Measurements from ENCODE around the gene KDM4B.

The KDM4B gene

DNA sequence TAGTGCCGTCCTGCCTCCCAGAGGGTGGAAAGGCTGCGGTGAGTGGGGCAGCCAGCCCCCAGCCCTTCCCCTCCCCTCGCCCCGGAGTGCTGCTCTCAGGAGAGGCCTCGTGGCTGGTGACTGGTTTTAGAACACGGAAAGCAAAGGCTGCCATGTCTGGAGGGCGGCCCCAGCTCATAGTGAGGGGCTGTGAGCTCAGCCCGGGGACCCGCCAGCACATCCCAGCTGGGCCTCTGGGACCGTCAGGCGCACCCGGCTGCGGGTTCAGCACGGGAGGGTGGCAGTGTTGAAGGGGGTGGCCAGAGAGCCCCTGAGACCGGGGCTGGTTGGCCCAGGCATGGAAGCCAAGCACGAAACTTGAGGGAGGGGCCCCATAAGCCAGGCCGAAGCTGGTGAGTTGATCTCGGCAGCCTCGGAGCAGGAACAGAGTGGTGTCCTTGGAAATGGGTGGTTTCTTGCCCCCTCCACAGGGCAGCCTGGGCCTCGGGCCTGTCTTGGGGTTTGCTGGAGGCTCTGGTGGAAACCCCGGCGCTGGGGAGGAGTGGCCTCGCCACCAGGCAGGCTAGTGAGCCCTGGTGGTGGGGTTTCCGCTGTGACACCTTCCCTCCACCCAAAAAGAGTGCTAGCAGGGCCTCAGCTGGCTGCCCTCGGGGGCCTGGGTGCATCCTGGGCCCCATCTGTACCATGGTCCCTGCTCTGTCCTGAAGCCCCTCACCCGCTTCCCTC is 157.7 kb downstream of the KDM4B start:
- DNase-seq, result no peak

DNA sequence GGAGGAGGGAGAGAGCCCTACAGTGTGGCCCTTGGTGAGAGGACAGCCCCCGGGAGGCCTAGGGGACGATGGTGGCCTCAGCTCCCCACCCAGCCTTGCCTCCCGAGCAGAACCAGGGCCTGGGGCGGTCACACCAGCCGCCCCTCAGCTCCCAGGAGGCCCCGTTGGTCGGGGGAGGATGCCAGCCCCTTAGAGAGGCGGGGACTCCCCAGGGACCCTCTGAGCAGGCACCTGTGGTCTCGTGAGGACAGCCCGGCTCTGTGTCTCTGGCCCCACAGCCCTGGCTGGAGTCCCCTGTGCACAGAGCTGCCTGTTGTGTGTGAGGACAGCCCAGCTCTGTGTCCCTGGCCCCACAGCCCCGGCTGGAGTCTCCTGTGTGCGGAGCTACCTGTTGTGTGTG is 158.8 kb downstream of the KDM4B start:
- DNase-seq, result no peak

DNA sequence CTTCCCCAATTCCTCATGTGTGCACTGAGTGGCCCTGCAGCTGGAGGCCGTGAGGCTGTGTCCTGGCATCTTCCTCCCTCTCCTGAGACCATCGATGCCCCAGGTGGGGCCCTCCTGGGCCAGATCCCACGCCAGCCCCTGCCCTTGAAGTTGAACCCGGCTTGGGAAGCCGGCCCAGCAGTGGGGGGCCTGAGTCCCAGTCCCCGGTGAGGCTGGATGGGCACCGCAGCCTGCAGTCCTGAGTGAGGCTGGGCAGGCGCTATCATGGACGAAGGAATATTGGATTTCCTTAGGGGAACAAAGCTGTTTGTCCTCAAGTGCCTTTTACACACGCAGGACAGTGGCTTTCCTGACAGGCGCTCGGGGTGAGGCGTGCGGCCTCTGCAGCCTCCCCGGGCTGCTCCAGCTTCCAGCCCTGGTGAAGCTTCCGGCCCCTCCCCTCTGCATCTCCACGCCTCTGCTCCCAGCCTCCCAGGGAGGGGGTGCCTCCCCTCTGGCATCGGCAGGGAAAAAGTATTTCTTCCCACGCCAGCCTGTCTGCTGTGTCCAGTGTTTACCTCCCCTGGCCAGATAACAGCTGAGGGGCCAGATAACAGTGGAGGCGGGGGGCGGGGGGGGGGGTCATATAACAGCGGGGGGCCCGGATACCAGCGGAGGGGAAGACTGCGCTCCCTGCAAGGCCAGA is 159.5 kb downstream of the KDM4B start:
- DNase-seq, result no peak

DNA sequence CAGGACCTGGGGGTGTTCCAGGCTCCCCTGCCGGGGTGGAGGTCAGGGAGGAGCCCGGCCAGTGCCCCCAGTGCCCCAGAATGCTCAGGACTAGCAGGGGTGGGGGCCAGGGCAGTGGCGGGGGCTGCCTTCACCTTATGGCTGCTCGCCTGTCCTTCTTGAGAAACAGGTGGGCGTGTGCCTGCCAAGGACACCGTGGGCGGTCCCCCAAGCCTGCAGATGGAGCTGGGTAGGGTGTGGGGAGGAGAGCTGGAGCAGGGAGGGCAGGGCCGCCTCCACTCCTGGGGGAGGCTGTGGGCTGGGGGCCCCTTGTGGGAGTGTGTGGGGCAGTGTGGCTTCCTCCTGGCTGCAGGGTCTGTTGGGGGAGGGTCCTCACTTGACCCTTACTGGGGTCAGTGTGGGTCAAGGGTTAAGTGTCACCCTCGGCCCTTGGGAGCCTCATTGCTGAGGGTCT is 160.1 kb downstream of the KDM4B start:
- no peak for DNase-seq

DNA sequence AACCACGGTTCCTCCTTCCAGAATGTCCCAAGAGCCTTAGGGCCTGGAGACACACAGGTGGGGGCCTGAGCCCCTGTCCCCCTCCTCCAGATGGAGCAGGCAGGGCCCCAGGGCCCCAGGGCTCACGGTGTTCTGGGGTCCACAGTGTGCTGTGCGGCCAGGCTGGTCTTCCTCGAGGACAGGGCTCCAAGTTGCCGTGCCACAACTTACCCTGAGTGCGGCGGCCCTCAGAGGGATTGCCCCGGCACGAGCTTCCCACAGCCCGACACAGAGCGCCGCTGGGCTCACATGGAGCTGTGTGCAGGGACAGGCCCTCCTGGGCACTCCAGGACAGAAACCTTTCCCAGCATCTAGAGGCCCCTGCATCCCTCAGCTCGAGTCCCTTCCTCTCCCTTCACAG is 160.8 kb downstream of the KDM4B start:
- DNase-seq, result no peak

DNA sequence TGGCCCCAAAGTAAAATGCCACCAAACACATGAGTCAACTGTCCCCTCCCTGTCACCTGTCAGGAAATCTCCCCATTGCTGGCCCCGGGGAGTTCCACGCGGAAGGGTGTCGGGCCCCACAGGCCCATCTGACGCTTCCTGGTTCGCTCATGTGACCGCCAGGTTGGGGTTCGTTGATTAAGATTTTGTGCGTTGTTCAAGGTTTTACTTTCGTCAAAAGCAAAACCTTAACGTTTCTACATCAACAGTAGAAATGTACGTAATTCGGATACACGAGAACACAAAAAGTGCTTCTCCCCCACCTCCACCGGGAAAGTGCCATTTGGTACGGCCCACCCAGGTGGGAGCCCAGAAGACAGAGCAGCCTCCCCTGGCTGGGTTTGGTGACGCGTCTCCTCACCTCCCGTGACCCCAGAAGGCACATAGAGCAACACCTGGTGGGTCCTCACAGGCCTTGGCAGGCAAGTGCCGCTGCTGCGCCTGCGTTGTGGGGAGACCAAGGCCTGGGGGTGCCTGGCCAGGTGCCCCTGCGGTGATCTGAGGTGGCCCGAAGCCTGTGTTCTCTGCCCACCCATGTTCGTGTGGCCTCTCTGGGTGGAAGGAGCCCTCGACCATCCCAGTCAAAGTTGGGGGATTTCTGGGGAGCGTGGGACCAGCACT is 161.6 kb downstream of the KDM4B start:
- peak; percentile 45 for DNase-seq

DNA sequence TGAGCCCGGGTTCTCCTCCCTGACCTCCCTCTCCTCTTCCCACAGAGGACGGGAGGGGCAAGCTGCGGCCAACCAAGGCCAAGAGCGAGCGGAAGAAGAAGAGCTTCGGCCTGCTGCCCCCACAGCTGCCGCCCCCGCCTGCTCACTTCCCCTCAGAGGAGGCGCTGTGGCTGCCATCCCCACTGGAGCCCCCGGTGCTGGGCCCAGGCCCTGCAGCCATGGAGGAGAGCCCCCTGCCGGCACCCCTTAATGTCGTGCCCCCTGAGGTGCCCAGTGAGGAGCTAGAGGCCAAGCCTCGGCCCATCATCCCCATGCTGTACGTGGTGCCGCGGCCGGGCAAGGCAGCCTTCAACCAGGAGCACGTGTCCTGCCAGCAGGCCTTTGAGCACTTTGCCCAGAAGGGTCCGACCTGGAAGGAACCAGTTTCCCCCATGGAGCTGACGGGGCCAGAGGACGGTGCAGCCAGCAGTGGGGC is 162.2 kb downstream of the KDM4B start:
- DNase-seq, result no peak

DNA sequence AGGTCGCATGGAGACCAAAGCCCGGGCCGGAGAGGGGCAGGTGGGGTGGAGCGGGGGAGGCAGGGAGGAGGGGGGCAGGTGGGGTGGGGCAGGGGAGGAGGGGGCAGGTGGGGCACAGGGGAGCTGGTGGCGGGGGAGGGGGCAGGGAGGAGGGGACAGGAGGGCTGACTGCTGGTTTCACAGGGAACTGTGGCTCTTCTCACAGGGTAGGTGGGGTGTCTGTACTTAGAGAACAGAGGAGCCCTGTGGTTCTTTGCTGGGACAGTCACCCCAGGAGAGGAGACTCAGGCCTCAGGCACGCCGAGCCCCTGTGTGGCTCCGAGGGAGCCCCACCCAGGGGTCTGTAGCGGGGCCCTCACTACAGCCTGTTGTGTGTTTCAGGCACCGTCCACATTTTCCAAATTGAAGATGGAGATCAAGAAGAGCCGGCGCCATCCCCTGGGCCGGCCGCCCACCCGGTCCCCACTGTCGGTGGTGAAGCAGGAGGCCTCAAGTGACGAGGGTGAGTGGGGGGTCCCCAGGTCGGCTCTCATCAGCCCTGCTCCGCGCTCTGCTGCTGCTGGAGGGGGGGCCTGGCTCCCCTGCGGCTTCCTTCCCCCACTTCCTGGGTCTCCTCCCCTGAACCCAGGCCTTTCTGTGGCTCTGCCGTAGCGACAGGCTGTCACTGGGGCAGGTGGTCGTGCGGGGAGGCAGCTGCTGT is 162.7 kb downstream of the KDM4B start:
- no peak for DNase-seq

DNA sequence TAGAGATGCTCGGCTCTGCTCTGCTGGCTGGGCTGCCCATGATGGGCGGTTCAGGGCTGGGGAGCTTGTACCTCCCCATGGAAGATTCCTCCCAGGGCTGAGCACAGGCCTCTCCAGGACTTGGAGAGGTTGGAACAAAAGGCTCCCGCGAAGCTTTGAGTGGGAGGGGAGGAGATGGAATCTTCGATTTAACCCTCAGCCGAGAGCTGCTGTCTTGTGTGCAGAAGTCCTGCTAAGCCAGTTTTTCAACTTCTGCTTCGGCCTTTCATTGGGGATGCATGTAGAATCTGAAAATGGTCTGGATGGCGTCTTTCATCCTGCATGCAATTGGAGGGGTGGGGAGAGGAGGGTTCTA is 163.3 kb downstream of the KDM4B start:
- DNase-seq, result no peak

DNA sequence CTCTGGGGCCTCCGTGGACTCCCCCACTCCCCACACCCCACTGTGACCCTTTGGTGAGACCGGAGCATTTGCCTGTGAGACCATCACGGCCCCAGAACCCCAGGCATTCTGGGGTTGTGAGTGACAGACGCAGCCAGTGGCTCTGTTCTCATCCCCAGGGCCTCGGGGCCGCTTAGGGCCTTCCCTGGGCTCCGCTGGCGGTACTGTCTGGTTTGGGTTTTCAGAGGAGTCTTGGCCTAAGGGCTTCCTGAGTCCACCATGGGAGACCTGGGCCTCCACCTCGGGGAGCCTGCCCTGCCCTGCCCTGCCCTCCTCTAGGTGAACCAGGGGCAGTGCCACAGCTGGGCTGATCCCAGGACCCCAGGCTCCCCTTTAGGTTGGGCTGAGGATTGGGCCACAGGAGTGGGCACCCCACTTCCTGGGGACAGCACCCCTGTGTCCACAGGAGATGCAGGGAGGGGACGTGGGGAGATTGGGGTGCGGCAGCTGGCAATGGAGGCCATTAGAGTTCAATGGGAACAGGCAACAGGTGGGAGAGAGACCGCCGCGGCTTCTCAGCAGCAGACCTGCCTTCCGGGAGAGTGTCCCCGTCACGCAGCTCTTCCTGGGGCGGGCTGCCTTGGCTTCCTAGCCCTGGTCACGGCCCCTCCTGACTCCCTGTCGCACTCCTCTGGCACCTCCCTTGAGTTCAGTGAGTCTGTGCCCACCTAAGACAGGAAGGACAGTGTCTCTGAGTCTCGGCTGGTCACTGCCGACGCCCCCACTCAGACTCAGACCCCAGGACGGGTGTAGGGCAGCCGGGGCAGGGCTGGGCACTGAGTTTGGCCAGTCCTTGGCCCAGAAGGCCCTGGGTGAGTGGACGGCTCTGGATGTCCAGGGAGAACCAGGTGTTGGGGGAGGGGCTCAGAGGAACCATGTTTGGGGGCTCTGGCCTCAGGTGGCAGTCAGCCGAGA is 164.1 kb downstream of the KDM4B start:
- no peak for DNase-seq

DNA sequence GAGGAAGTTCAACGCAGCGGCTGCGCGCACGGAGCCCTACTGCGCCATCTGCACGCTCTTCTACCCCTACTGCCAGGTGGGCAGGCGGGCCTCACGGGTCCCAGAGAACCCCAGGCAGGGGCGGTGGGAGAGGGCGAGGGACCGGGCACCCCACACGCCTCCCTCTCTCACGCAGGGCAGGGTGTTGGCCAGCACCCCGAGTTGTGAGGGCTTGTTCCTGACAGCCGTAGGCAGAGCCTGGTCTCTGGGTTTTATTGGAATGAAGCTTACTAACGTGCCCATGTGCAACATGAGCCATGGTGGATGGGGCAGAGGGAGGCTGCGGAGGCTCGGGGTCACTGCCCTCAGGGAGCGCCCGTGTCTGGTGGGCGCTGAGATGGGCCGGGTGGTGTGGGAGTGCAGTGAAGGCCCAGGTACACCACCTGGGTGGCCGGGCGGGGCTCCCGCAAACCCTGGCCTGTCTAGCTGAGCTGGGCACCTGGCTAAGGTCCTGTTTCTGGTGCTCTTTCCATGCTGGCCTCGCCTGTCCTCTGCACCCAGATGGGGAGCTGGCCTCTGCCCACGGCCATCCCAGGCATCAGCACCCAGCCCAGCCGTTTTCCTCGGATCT is 165.2 kb downstream of the KDM4B start:
- DNase-seq, result no peak

DNA sequence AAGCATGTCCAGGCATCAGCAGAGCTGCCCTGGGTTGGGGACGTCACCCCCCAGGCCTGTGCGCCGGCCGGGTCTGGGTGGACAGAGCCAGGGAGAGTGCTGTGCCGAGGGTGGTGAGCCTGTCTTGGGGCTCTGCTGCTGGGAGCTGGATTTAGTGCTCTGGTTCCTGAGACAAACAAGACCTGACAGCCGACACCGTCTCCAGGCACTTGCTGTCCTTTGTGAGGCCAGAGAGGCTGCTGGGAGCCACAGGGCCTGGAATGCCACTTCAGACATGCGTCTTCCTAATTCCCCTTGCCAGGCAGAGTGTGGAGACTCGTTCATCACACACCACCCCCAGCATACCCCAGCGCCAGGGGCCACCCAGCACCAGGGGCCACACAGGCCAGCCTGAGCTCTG is 165.8 kb downstream of the KDM4B start:
- no peak for DNase-seq

DNA sequence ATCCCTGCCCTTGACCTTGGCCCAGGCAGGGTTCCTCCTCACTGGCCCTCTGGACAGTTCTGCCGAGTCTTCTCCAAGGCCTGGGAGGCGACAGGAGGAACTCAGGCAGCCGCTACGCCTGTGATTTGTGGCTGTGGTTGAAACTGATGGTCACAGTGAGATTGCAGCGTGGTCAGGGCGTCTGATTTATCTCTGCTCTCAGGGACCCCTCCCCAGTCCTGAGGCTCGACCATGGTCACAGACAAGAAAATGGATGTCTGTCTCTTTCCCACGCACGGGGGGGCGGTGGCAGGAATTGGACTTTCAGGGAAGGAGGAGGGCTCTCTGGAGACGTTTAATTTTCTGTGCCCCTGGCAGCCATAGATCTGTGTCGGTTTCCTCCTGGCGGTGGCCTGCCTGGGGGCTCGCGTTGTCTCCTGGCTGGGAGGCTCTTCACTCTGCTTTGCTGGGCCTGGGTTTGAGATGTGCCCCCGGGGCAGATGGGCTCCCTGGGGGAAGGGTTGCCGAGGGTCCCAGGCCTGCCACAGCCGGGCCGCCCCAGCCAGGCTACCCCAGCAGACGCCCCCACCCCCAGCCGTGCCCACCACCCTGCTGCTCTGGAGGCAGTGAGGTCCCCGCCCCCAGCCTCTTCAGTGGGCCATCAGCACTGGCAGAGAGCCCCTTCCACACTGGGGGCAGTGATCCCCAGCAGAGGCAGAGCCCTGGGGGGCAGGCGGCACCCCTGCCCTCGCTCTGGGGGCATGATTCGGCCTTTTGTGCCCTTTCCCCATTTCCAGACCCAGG is 167.4 kb downstream of the KDM4B start:
- DNase-seq, result no peak

DNA sequence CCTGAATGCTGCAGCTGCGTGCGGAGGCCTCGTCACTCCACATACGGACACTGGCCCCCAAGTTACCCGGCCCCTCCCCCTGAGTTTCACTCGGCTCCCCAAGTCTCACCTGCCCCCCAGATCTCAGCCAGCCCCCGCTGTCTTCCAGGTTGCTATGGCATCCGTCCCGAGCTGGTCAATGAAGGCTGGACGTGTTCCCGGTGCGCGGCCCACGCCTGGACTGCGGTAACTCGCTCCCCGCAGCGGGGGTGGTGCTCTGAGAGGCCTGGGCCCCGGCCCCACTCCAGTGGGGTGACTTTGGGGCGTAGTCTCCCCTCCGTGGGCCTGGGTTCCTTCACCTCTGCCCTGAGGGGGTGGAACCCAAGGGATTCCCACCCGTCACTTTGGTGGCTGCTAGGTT is 168.2 kb downstream of the KDM4B start:
- no peak for DNase-seq

DNA sequence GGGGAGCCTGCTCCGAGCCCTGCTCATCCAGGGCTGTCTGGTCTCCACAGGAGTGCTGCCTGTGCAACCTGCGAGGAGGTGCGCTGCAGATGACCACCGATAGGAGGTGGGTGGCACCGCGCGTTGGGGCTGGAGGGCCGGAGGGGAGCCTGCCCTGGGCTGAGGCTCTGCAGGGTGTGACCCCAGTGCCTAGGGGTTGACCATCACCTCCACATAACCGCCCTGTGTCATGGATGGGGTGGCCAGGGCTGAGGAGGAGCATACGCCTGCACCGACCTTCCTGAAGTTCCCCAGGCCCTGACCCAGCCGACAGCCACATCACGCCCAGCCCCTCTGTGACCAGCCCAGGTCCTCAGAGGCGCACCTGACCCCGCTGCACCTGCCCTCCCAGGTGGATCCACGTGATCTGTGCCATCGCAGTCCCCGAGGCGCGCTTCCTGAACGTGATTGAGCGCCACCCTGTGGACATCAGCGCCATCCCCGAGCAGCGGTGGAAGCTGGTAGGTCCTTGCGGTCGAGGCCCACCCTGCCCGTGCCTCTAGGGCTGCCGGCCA is 168.7 kb downstream of the KDM4B start:
- DNase-seq, result no peak

DNA sequence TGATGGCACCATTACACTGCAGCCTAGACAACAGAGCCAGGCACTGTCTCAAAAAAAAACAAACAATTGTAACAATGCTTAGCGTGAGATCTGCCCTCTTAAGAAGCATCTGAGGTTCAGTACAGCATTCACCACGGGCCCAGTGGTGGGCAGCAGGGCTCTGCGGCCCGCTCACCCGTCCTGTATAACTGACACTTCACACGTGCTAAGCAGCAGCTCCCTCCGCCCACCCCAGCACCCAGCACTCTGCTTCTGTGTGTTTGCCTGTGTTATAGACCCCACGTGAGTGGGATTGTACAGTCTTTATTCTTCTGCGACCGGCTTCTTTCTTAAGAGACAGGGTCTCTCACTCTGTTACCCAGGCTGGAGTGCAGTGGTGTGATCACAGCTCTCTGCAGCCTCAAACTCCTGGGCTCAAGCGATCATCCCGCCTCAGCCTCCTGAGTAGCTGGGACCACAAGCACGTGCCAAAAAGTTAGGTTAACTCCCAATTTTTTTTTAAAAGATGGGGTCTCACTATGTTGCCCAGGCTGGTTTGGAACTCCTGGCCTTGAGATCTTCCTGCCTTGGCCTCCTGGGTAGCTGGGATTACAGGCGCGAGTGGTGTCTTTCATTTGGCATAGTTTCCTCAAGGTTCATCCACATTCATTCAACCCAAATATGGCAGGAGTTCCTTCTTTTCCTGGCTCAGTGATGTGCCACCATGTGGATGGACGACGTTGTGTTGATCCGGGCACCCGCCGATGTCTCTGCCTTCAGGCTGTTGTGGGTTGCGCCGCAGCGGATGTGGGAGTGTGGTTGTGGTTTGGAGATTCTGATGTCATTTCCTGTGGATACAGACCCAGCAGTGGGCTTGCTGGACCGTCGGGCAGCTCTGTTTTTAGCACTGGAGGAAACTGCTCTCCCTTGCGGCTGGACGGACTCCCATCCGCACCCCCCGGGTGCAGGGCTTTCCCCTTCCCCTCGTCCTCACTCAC is 170.0 kb downstream of the KDM4B start:
- DNase-seq, result peak; percentile 83

DNA sequence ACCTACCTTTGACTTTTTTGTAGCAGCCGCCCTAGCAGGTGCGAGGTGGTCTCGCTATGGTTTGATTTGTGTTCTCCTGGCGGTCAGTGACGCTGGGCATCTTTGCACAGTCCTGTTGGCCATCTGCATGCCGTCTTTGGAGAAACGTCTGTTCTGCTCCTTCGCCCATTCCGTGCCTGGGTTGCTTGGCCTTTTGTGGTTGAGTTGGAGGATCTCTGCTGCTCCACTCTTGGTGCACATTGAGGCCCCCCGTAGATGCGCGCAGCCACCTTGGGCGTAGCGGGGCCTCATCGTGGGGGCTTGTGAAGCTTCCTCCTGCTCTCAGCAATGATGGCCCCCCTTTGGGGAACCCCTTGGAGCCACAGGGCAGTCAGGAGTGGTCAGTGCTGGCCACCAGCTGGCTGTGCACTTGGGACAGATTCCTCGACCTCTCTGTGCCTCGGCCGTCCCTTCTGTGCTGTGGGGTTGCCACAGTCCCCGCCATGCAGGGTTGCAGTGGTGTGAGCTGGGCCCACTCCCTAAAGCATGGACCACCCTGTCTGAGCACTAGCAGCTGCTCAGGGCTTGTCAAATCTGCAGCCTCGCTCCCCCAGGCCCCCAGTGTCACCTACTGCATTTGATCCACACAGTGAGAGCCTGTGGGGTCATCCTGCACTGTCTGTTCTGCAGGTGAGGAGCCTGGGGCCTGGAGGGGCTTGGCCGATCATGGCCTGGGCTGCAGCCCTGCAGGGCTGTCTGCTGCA is 170.8 kb downstream of the KDM4B start:
- no peak for DNase-seq

DNA sequence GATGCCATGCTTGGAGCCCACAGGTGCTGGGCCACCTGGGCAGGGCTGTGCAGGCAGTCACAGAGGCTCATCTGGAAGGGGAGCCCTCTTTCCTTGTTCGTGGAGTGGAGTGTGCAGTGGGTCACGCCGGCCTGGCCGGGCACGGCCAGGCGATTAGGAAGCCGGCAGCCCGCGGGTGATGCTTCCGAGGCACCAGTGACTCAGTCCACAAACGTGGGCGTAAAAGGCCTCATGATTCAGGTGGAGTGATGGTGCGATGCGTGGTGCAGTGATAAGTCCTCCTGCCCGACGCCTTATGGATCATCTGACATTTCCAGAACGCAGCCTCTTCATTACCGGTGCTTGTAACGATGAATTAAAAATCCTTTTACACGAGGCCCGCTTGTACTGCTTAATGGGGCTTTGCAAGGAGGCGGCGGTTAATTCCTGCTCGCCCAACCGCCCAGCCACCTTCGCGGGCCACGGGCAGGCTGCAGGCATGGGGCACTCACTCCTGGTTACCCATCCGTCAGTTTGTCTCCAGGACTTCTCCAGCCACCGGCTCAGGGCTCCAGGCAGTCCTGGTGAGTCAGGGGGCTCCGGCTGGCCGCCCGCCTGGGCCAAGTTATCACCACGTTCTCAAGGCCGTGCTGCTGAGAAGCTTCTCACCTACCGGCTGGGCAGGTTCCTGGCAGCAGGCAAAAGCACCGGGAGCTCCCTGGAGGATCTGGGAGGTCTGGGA is 172.4 kb downstream of the KDM4B start:
- no peak for DNase-seq

Measured in stimulated activated CD4-positive, alpha-beta T cell treated with anti-CD3 and anti-CD28 coated beads, Interleukin-1b, Interleukin-23, amount 100 ng/mL, for 48 hours (primary cell).